HEK293 (cell line): ENCODE measurements around the gene HAUS5.

Source experiments
- CTCF ChIA-PET: fragments of 350-600 bp; formaldehyde crosslinking; extraction: SDS; loops from one replicate; lab custom pipeline; 2021; ENCODE audit warnings: antibody characterized with exemption; lab: Yijun Ruan, JAX
- POLR2A ChIA-PET: fragments of 300-600 bp; formaldehyde crosslinking; extraction: SDS; loops from one replicate; lab custom pipeline; 2020; ENCODE audit warnings: antibody characterized with exemption, inconsistent platforms; lab: Yijun Ruan, JAX
- H3K27ac ChIP-seq: fragments of 200-500 bp; sonication (Bioruptor generic); 2 replicates; pipeline ENCODE4 v1.5.1; 2014; ENCODE audit warnings: low read depth, low read length, control low read depth, inconsistent platforms; ENCODE audit errors: extremely low read depth
- H3K36me3 ChIP-seq, 2 experiments: fragments of 200-500 bp in 1 of 2; sonication (Bioruptor generic) in 1 of 2; 1 replicate in 1 of 2; 2 replicates in 1 of 2; pipeline ENCODE4 v1.5.1; 2014 to 2017; ENCODE audit warnings: inconsistent platforms in 2 of 2, low read length in 2 of 2; ENCODE audit not compliant: control insufficient read depth in 2 of 2, insufficient read depth in 1 of 2
- H3K4me1 ChIP-seq: fragments of 200-500 bp; sonication (Bioruptor generic); 2 replicates; pipeline ENCODE4 v1.5.1; 2014; ENCODE audit warnings: mild to moderate bottlenecking, low read length, inconsistent platforms; ENCODE audit not compliant: control insufficient read depth, insufficient read depth
- H3K4me3 ChIP-seq: 2 replicates; pipeline ENCODE4 v1.5.1; 2011; ENCODE audit warnings: low read depth, mild to moderate bottlenecking, control low read depth, low read length, moderate library complexity
- H3K9me3 ChIP-seq: fragments of 200-500 bp; sonication (Bioruptor generic); 2 replicates; pipeline ENCODE4 v1.5.1; 2014; ENCODE audit warnings: low read depth, low read length, inconsistent platforms; ENCODE audit not compliant: control insufficient read depth, insufficient read depth
- BCL11B ChIP-seq: fragments of 450-650 bp; formaldehyde crosslinking; IDR thresholded peaks from 2 replicates; pipeline ENCODE4 v1.5.1; 2016; ENCODE audit warnings: low read depth, missing biosample characterization, missing genetic modification characterization
- HOXC10 ChIP-seq: sonication (generic); formaldehyde crosslinking; IDR thresholded peaks from 2 replicates; pipeline ENCODE4 v1.8.1; 2023; ENCODE audit warnings: mild to moderate bottlenecking, missing genetic modification reagents
- INSM2 ChIP-seq: fragments of 450-650 bp; formaldehyde crosslinking; IDR thresholded peaks from 2 replicates; pipeline ENCODE4 v1.5.1; 2016; ENCODE audit warnings: missing biosample characterization, missing genetic modification characterization
- ZBTB10 ChIP-seq: fragments of 450-650 bp; formaldehyde crosslinking; IDR thresholded peaks from 2 replicates; pipeline ENCODE4 v1.5.1; 2016; ENCODE audit warnings: missing biosample characterization, missing genetic modification characterization
- ZBTB17 ChIP-seq: fragments of 450-650 bp; formaldehyde crosslinking; IDR thresholded peaks from 2 replicates; pipeline ENCODE4 v1.5.1; 2016; ENCODE audit warnings: missing biosample characterization, missing genetic modification characterization
- ZBTB8A ChIP-seq: fragments of 450-650 bp; formaldehyde crosslinking; IDR thresholded peaks from 2 replicates; pipeline ENCODE4 v1.5.1; 2016; ENCODE audit warnings: missing biosample characterization, missing genetic modification characterization
- ZEB2 ChIP-seq: fragments of 450-650 bp; formaldehyde crosslinking; IDR thresholded peaks from 2 replicates; pipeline ENCODE4 v1.5.1; 2016; ENCODE audit warnings: missing biosample characterization, missing genetic modification characterization
- ZNF132 ChIP-seq: fragments of 450-650 bp; formaldehyde crosslinking; IDR thresholded peaks from 2 replicates; pipeline ENCODE4 v1.5.1; 2017; ENCODE audit warnings: missing biosample characterization, missing genetic modification characterization, borderline replicate concordance
- ZNF140 ChIP-seq: fragments of 450-650 bp; formaldehyde crosslinking; IDR thresholded peaks from 2 replicates; pipeline ENCODE4 v1.5.1; 2016; ENCODE audit warnings: missing biosample characterization, missing genetic modification characterization
- ZNF175 ChIP-seq: fragments of 450-650 bp; formaldehyde crosslinking; IDR thresholded peaks from 2 replicates; pipeline ENCODE4 v1.5.1; 2016; ENCODE audit warnings: missing biosample characterization, missing genetic modification characterization
- ZNF18 ChIP-seq: fragments of 450-650 bp; formaldehyde crosslinking; IDR thresholded peaks from 2 replicates; pipeline ENCODE4 v1.5.1; 2016; ENCODE audit warnings: missing biosample characterization, missing genetic modification characterization
- ZNF555 ChIP-seq: fragments of 450-650 bp; formaldehyde crosslinking; conservative IDR thresholded peaks from 2 replicates; pipeline ENCODE4 v1.5.1; 2017; ENCODE audit warnings: missing biosample characterization, mild to moderate bottlenecking, missing genetic modification characterization, inconsistent platforms
- ZNF596 ChIP-seq: fragments of 450-650 bp; IDR thresholded peaks from 2 replicates; pipeline ENCODE4 v1.5.0; 2018; ENCODE audit warnings: missing biosample characterization, mild to moderate bottlenecking, missing genetic modification characterization, moderate library complexity
- ZNF639 ChIP-seq: fragments of 450-650 bp; formaldehyde crosslinking; IDR thresholded peaks from 2 replicates; pipeline ENCODE4 v1.5.1; 2016; ENCODE audit warnings: missing biosample characterization, missing genetic modification characterization
- ZNF664 ChIP-seq: fragments of 450-650 bp; formaldehyde crosslinking; IDR thresholded peaks from 2 replicates; pipeline ENCODE4 v1.5.1; 2016; ENCODE audit warnings: missing biosample characterization, missing genetic modification characterization
- ZNF701 ChIP-seq: fragments of 450-650 bp; formaldehyde crosslinking; IDR thresholded peaks from 2 replicates; pipeline ENCODE4 v1.5.1; 2016; ENCODE audit warnings: missing biosample characterization, missing genetic modification characterization
- ZNF704 ChIP-seq: fragments of 450-650 bp; formaldehyde crosslinking; IDR thresholded peaks from 2 replicates; pipeline ENCODE4 v1.5.1; 2016; ENCODE audit warnings: missing biosample characterization, missing genetic modification characterization

The HAUS5 gene

GRCh38 chr19:35628565-35629331, 16.2 kb downstream of the HAUS5 start, which contains the start of gene RBM42 (continued):
- TF ChIP-seq INSM2 (tag by site-specific recombination): peak; percentile 96
- TF ChIP-seq ZNF18 (tag by site-specific recombination): no peak
- no peak for TF ChIP-seq ZNF132
- peak; percentile 98 for TF ChIP-seq ZBTB17 (tag by site-specific recombination)
- no peak for TF ChIP-seq ZNF175
- TF ChIP-seq BCL11B (tag by site-specific recombination): no peak
- peak; percentile 99 for TF ChIP-seq ZBTB10 (tag by site-specific recombination)
- TF ChIP-seq HOXC10: no peak
- no peak for TF ChIP-seq ZNF555 (tag by site-specific recombination)
- no peak for TF ChIP-seq ZNF701
- TF ChIP-seq ZNF664 (tag by site-specific recombination): no peak
- TF ChIP-seq ZNF639: peak; percentile 99
- no peak for TF ChIP-seq ZNF140 (tag by site-specific recombination)
- TF ChIP-seq ZNF704 (tag by site-specific recombination): no peak
- TF ChIP-seq ZEB2 (tag by site-specific recombination): peak; percentile 91

- Histone ChIP-seq H3K9me3 (no peaks in the 10 kb centered on the region), H3K4me3 (peak overlapping the region; percentile 62), H3K4me1 (peaks cover 13% of the 10 kb centered on the region), H3K36me3 (peaks cover 44 to 70% of the 10 kb centered on the region in 2 experiments), H3K27ac (peak overlapping the region; percentile 80)
- POLR2A ChIA-PET: interaction anchor here (0.9 to 4.6 kb wide), 3 partner anchors 9 to 14 kb away, joined by 3 to 42 read pairs (median 3); no protein-coding TSS in a partner anchor
- TF ChIP-seq ZBTB8A (tag by site-specific recombination) (no peak), ZNF596 (tag by site-specific recombination) (0 out of 2 replicates have a peak, but pooled peaks have one; percentile 5)
- CTCF ChIA-PET: interaction anchor here (0.6 to 1.2 kb wide), 6 partner anchors 14 to 598 kb away, joined by 3 to 6 read pairs (median 4); partner anchors contain the start of gene COX6B1
Measured at GRCh38 chr19:35629332-35629633, 16.7 kb downstream of the HAUS5 start.
